Cerebellar cortex (tissue), 1 donor: ENCODE results near the gene RAB28.

Experiments used
- DNase-seq: peaks from one replicate; pipeline ENCODE4 v3.0.0-alpha.2; 2015; ENCODE audit warnings: low spot score

RAB28 gene

DNA sequence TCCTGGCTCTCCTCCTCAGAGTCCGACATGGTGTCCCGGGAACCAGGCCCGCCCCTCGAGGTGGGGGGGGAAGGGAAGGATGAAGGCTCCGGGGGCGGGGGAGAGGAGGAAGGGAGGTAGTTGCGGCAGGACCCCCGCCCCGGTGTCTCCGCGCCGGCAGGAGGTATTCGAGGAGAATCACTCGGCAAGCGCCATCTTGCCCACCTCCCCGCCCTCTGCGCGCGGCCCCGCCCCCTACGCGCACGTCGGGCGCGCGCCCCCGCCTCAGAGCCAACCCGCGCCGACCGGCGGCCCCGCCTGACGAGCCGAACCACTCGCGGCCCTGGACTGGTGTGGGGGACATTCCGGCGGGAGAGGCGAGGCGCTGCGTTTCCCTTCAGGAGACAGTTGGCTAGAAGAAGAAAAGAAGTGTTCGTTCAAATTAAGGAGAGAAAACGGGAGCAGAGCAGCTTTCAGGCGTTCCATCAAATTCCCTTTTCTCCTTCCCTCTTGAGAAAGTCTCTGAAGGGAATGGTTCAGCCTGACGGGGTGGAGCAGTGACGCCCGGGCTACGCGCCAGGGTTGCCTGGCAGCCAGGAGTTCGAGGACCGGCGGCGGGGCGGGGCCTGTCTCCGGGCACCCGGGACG lies at the start of gene RAB28:
Gene RAB28 (minus strand): TSS at position 219 of the 627 bp plus-strand sequence.
- peak; percentile 96 for DNase-seq

DNA sequence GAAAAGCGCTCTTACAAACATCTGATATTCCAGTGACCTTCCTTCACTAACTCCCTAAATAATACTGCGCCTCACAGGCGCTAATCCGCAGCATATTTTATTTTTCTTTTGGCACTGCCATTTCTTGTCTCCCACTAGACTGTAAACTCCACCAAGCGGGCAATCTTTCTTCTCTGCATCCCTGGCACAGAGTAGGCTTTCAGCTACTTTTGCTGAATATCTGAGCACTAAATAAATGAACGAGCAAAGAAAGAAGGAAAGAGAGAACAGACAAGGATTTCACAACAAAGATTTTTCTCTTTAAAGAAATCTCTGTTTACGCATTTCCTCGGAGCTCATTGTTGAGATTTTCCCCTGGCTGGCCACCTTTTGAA lies 47.5 kb upstream of the RAB28 start:
- DNase-seq, result no peak

DNA sequence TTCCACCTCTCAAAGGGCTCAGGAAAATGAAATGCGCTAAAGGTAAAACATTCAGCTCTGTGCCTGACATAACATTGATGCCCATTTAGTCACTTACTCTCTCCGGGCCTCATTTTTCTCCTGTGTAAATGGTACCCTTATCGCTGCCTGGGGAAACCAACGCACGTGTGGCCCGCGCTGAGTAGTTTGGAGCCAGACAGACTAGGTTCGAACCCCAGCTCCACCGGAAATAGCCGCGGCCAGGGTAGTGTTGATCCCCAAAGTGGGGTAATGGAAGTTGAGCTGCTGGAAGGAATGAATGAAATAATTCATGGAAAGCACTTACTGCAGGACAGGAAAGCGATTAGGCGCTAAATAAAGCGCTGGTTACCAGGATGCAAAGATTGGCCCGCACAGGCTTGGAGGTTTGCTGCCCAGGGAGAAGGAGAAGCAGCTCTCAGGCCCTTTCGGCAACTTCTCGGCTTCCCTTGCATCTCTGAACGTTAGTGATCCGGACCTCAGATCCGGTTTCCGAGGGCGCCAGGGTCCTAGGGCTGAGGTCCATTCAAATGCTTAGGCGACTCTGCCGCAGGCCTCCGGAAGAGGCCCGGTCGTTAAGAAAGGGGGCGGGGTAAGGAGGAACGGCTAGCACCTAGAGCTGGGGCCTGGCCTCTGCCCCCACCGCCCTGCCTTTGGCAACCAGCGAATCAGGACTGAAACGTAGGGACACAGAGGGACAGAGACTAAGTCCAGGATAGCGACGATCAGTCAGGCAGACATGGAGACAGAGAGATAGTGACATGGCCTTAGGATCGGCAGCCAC lies 46.9 kb upstream of the RAB28 start:
- no peak for DNase-seq

DNA sequence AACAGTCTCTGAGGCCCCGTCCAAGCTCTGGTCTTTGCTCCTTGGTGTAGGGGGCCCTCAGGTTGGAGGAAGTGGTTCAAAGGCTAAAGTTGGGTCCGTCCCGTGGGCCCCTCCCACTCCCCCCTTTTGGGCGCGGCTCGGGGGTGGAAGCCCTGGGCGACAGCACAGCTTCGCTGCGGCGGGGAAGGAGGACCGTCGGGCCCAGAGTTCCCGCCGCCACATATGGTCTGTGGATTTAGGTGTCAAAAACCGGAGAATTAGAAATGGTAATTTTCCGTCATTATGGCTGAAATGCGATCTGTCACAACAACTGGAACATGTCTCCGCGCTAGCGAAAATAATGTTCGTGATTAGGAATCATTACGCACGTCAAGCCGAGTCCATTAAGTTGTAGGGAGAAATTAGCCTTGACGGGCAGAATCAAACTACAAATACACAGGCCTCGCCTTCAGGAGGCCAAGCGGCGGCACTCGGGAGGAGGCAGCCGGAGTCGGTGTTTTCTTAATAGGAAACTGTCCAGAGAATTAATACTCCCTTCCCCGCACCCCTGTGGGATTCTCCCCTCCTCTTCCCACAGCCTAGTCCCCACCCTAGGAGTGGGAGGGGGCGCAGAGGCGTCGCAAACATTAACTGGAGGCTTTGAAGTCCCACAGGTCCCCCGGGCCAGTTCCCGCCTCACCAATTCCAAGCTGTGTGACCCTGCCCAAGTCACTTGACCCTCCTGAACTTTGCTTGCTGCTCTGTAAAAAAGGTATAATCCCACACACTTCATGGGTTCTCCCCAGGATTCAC lies 45.2 kb upstream of the RAB28 start:
- no peak for DNase-seq

DNA sequence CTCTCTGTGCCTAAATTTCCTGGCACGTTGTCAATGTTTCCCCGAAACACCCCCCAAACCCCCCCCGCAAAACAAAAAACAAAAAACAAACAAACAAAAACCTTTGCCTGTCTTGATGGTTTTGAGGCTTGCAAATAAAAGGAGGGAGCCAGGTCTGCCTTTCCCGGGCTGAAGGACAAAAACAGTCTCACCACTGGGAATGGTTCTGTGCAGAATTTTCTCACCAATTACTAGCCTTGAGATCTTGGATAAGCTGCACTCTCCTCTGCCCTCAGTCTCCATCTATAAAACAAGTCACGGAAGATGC lies 44.6 kb upstream of the RAB28 start:
- DNase-seq, result no peak

DNA sequence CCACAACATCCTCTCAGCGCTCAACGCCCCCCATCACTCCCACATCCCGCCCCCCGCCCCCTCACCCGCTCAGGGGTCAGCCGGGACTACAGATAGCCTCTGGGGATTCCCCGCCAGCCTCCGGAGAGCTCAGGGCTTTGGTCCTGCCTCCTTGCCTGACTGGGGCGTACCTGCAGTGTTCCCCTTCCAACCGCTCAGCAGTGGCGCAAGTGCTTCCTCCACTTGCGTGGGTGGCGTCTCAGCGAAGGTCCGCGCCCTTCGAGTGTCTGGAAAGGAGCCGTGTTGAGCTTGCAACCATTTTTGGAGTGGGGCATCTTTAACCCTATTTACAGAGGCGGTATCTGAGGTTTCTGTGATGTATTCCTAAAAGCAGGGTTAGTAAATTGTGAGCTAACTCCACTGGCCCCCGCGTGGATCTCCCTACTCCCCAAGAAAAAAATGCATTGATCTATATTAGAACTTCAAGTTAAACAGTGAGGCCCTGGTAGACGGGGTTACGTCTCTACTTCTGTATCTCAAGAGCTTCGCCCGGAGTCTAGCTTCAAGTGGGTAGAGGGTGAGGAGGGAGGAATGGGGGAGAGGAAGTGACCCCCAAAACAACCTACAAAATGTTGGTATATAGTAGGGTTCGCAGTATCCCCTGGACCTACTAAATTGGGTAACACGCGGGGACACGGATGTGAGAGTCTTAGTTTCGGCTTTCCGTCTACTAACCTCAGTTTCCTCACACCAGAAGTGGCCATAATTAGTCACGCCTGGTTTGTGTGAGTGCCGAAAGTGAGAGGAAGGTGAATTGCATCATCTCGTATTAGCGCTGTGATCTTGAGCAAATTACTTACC lies 44.1 kb upstream of the RAB28 start:
- no peak for DNase-seq

DNA sequence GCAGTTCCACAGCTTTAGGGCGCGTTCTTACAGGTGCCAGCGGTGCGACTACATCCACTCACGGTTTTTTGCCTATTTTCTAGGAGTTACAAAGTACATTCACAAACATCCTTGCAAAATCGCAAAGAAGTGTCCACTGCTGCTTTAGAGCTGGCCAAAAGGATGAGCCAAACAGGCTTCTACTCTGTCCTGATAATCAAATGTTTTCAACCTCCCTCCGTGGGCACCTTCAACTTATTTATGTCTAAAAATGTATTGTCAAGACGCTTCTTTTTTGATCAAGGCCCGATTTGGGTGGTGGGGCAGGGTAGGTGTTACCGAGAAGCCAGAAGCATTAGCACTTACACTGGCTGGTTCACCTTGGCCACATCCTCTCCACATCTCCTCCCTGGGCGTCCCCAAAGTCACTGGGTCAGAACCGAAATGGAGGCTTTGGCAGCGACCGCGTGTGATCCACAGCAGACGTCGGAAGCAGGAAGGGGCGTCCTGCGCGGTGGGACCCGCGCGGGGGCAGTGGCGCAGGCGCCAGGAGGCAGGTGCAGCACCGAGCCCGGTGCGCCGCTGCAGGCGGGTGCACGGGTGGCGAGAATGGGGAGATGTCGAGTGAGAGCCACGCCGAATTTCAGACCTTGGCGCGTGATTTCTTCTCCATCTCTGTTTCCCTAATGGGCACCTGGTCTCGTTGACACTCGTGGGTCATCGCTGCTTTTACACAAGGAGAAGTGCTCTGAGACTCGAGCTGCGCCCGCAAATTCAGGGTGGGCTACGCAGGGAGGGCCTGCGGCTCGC lies 43.2 kb upstream of the RAB28 start:
- no peak for DNase-seq

DNA sequence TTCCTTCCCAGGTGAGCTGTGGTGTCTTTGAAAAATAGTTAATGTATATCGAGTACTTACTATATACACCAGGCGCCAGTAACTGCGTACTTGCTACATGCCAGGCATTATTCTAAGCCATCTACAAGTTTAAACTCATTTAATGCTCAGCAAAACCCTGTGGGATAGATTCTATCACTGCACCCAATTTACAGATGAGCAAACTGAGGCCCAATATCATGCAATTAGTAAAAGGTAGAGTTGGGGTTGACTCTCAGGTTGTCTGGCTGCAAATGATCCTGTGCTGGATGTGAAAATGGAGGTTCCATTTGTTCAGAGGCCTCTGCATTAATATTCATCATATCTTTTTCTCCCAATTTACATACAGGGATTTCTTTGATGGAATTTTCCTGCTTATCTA lies 42.5 kb upstream of the RAB28 start:
- no peak for DNase-seq

DNA sequence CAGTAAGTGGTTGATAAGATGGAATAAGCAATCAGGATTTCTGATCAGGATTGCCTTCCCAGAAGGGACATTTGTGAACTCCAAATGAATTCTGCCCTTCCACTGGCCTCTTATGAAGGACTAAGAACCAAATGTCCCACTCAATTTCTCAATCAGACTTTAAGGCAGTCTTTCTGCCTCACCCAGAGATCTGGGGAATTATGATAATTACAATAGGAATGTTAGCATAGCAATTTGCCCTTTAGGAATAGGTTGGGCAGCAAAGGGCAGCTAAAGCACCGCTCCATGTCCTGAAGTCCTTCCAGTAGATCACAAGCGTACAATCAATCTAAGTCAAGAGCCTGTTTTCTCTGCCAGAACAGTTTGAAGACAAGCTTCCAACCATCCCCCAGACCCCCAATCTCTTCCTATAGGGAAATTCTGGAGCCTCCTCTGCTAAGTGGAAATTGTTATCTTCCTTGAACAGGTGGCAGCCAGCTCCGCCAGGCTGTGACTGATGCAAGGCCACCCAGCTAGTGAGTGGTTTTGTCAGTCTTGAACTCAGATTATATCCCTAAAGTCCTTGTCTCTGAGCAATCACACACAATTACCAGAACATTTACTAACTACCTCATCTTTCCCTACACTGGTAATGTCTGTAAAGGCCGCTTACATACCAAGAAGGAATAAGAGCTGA lies 41.6 kb upstream of the RAB28 start:
- no peak for DNase-seq

DNA sequence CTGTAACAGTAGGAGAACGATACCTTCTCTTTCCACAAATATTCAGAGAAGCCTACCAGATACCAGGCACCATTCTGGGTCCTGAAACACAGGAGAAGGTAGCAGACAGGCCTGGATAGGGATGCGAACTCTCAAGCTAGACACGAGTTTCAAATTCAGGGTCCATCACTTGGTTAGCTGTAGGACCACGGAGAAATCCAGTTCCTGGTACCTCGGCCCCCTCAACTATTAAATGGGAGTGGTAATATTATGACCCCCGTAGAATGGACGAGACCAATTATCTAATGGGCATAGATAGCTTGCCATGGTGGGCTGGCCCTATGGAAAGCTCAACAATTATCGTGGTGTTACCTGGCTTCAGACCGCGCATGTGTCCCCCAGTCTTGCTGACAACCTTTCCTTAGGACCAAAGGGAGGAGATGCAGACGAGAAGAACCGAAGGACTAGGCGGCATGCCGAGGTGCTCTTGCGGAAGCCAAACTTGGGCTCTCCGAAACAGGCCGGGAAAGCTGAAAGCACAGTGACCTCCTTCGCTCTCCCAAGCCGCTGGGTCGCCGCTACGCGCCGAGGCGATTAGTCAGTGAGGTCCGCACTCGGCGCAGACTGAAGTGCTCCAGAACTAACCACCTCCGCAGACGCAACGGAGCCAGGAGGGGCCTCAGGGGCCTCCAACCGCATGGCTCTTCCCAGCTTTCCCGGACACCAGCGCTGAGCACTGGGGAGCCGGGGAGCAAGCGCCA lies 40.5 kb upstream of the RAB28 start:
- DNase-seq, result no peak

DNA sequence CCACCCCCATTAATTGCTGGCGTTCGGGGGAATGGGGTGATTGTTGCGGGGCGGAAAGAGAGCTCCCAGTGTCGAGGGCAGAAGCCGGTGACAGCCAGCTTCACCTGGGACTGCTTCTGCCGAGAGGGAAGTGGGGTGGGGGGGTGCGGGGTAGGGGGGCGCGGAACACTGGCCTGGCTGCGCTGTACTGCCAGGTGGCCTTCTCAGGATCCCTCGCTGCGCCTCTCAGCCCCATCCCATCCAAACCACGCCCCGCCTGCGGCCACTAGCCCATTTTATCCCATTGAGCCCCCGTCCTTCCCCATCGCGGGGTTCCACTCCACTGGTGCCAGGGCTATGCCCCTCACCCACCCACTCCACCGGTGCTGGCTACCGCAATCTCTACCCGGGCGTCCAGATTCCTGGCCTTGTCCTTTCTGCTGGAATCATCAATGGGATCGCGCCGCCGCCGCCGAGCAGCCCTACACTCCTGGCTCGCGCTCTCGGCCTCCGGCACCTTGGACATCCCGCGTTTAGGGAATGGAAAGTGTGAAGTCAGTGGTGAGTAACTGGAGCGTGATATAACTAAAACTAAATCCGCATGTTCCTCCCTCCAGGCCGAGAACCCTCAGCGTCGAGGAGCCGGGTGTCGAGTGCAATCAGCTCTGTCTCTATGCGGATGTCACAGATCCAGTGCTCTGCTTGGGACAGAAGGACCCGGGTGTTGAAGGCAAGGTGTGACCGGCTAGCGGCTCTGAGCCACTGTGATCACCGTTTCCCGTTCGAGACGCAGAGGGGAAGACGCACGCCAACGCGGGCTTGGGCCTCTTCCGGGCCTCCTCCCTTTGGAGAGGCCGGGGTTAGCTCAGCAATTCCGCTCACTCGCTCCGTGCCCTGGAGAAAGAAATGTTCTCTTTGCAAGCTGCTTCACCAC lies 39.7 kb upstream of the RAB28 start:
- DNase-seq, result no peak

DNA sequence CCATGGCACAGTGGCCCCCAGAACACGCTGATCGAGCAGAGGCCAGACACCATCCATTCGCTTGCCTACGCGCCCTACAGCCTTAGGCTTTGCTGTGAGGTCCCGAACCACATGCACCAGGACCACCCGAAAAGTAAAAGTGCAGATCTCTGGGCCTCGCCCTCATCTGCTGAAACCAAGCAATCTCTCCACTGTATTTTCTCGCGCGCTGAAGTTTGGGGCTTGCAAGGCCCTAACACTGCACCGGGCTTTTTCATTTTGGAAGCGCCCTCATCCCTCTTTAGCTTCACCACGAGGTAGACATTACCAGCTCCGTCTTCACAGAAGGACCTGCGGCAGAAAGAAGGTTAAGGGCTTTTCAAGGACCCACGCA lies 39.0 kb upstream of the RAB28 start:
- DNase-seq, result no peak

DNA sequence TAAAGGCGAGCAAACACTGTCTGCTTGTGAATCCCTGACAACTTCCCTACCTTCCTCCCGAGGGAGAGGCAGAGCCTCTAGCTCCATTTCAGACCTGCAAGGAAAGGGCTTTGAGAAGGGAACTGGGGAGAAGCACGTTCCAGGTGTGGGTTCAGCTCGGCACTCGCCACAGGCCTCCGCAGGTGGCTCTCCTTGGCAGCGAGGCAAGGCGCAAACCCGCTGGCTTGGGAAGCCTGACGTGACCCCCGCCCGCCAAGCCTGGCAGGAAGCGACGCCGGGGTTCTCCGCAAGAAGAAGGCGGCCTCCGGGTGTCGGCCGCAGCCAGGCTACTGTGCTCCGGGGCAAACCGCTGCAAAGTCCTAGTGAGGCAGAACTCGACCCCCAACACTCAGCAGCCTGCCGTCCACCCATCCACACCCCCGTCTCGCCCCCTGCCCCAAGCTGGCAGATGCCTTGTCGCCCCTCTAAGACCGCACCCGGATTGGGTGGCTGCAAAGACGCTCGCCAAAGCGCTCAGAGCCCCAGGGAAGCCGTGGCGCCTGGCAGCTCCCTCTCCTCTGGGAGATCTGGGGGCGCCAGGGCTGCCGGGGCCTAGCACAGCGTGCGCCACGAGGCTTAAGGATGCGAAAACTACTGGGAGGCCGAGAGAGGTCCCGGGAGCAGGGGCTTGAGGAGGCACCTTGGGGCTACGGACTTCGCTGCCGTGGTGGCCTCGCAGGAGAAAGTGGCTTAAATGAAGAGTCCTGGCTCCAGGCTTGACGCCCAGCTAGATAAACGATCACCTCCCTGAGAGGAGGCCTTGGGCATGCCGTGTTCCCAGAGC lies 38.4 kb upstream of the RAB28 start:
- no peak for DNase-seq

DNA sequence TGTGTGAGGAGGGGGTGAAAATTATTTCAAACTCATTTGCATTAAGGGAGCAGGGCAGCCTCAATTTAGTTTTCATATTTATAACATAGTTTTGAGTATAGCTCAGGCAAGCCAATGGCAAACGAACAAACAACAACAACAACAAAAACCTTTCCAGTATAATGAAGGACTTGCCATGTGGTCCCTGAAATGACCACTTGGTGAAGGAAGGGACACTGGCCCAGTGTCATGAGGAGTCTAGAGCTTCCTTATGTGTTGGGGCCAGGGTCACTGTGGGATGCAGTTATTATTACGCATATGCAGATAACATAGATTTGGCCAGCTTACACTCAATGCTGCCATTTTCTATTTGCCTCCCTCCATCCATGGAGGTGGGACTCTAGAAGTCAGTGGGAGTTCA lies 36.9 kb upstream of the RAB28 start:
- DNase-seq, result no peak

DNA sequence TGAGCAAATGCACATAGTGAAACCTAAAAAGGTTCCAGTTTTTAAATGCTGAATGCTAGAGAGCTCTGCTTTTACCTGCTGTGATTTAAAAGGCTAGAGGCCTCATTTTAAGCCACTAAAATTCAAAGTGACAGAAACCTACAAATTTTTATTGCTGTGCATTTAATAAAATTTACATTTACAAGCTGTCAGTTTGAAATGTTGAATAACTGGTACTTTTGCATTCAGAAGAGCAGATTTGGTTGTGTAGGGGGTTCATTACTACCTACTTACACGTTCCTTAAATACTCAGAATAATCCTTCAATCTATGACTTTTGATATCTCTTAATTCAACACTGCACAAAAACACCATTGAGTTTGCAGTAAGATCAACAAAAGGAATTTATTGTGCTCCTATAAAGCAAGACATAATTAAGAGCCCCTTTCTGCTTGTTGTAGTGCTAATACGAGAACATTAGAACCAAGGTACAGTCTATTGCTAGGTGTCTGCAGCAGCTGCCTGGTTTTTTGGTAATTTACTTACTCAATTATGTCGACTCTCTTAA lies 32.2 kb upstream of the RAB28 start:
- DNase-seq, result no peak

DNA sequence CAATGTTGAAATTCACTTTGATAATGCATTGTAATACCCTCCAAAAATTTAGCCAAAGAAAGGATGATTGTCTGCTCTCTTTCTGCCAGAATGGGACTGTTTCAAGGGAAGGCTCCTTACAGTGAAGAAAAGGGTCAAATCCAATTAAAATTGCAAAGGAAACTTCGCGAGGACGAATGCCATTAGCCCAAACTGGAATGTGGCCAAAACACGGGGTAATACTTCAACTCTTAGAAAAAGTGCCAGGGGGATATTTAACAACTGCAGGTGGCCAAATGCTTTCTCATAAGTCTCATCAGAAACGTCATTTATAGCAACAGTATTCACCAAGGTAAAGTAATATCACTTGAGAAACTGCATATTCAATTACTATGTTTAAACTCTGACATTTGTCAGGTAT lies 31.1 kb upstream of the RAB28 start:
- DNase-seq, result no peak

DNA sequence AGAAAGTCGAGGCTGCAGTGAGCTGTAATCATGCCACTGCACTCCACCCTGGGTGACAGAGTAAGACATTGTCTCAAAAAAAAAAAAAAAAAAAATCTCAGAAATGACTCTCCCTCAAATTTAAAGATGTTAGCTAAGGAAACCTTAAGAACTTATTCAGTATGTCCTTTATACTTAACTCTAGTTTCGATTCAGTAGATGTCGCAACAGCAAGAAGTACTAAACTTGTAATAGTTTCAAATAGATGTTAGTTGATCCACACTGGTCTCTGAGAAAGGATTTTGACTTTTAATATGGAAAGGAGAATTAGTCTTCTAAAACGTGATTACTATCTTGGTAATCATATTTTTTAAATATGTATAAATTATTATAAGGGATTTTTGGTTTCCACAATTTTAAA lies 30.6 kb upstream of the RAB28 start:
- DNase-seq, result no peak

DNA sequence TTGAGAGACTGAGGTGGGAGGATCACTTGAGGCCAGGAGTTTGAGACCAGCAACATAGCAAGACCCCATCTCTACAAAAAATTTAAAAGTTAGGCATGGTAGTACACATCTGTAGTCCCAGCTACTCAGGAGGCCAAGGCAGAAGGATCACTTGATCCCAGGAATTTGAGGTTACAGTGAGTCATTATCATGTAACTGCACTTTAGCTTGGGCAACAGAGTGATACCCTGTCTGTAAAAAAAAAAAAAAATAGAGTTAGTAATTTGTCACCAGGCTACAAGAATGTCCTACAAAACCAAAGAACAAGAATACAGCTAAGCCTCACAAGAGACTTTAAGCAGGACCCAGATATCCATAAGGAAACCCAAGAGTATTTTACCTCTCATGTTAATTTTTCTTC lies 27.0 kb upstream of the RAB28 start:
- no peak for DNase-seq
